Activated CD8-positive, alpha-beta T cell treated with anti-CD3 and anti-CD28 coated beads, Interleukin-2, amount 10 ng/mL, durations not matched to agents 7 days and 5 days (primary cell): ENCODE data around the gene TRAPPC11. TPM values are rescaled to one million over a fixed set of nuclear protein-coding genes. Genes with fewer than 3 reads are reported as not detected.

Experiments used
- ATAC-seq: fragments of 150-1000 bp; cut with Tn5 transposase; one replicate; pipeline ENCODE4 v1.10.0; 2021; ENCODE audit warnings: moderate library complexity
- CTCF ChIA-PET: fragments of 350-600 bp; sonication (Branson Sonifier 250); formaldehyde crosslinking; loops from one replicate; lab custom pipeline; 2021; ENCODE audit warnings: antibody characterized with exemption; lab: Charles Lee
- POLR2A ChIA-PET: fragments of 350-600 bp; sonication (Branson Sonifier 250); formaldehyde crosslinking; loops from one replicate; lab custom pipeline; 2021; ENCODE audit warnings: antibody characterized with exemption; lab: Charles Lee
- DNase-seq: peaks from one replicate; pipeline ENCODE4 v3.0.0-alpha.2; 2020
- H3K27ac Mint-ChIP-seq: one replicate; pipeline ENCODE4 v1.8.0; 2021; ENCODE audit warnings: mild to moderate bottlenecking, mixed read lengths
- H3K27me3 Mint-ChIP-seq: one replicate; pipeline ENCODE4 v1.8.0; 2021; ENCODE audit warnings: low read depth, mixed read lengths
- H3K36me3 Mint-ChIP-seq: one replicate; pipeline ENCODE4 v1.8.0; 2021; ENCODE audit warnings: low read depth, mixed read lengths
- H3K4me1 Mint-ChIP-seq: one replicate; pipeline ENCODE4 v1.8.0; 2021; ENCODE audit warnings: low read depth, mixed read lengths
- H3K4me3 Mint-ChIP-seq: one replicate; pipeline ENCODE4 v1.8.0; 2021; ENCODE audit warnings: mild to moderate bottlenecking, mixed read lengths
- H3K9me3 Mint-ChIP-seq: one replicate; pipeline ENCODE4 v1.8.0; 2022; ENCODE audit warnings: mixed read lengths; ENCODE audit not compliant: insufficient read depth
- total RNA-seq, 2 experiments: library from RNA; stranded (reverse); gene quantifications; one replicate each; pipeline ENCODE4 v1.2.3, GENCODE V29; 2021

Gene TRAPPC11
- total RNA-seq, 2 experiments from 2014 or later = 26.5 to 29.9 TPM

GRCh38 chr4:183747931-183748670 is 89.0 kb downstream of the TRAPPC11 start:
- ATAC-seq (no peak), DNase-seq (no peak)
- CTCF ChIA-PET = interaction anchor here (1.8 kb wide), 1 partner anchor 23 kb away, joined by 4 read pairs; no protein-coding TSS in a partner anchor
- Mint-ChIP-seq H3K27ac (no peak overlapping the region), H3K4me3 (no peak overlapping the region), H3K4me1 (no peaks in the 10 kb centered on the region), H3K27me3 (peaks cover 2% of the 10 kb centered on the region), H3K9me3 (no peaks in the 10 kb centered on the region), H3K36me3 (no peaks in the 10 kb centered on the region)
- POLR2A ChIA-PET = no interaction called here

DNA sequence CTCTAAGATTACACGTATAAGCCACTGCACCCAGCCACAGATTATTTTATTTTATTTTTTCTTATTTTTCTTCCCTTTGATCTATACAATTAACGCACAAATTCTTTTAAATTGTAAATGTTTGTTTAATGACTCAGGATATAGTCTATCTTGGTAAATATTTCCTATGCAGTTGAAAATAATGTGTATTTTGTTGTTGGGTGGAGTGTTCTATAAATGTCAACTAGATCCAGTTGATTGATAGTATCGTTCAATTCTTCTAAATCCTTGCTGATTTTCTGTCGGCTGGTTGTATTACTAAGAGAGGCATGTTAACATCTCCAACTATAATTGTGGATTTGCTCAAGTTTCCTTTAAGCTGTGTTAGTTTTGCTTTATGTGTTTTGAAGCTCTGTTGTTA is 92.0 kb downstream of the TRAPPC11 start:
- DNase-seq (no peak), ATAC-seq (no peak)
- H3K27ac Mint-ChIP-seq = no peak overlapping the region
- H3K36me3 Mint-ChIP-seq = no peaks in the 10 kb centered on the region
- peaks cover 2% of the 10 kb centered on the region for H3K27me3 Mint-ChIP-seq
- no peak overlapping the region for H3K4me3 Mint-ChIP-seq
- CTCF ChIA-PET = no interaction called here
- POLR2A ChIA-PET = no interaction called here
- no peaks in the 10 kb centered on the region for H3K4me1 Mint-ChIP-seq
- no peaks in the 10 kb centered on the region for H3K9me3 Mint-ChIP-seq

DNA sequence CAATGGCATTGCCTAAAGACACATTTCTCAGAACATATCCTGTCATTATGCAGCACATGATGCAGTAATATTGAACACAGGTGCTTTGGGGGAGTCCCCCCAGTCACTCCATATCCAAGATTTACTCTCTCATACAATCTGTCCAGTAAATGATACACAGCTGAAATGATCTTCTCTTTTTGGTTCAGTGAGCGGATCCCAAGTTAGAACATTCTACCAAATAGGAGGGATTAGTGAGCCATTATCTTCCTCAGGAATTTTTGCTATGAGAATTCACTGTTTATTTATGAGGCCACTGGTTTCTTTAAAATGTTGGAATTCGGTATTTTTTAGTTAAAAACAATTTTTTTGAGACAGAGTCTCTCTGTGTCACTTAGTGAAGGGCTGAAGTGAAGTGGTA is 96.5 kb downstream of the TRAPPC11 start:
- ChIA-PET POLR2A (no interaction called here), CTCF (no interaction called here)
- H3K27ac Mint-ChIP-seq = no peak overlapping the region
- H3K27me3 Mint-ChIP-seq = peaks cover 2% of the 10 kb centered on the region
- H3K36me3 Mint-ChIP-seq = no peaks in the 10 kb centered on the region
- H3K4me3 Mint-ChIP-seq = no peak overlapping the region
- ATAC-seq (no peak), DNase-seq (no peak)
- no peaks in the 10 kb centered on the region for H3K9me3 Mint-ChIP-seq
- no peaks in the 10 kb centered on the region for H3K4me1 Mint-ChIP-seq

- Mint-ChIP-seq H3K4me3 (no peak overlapping the region), H3K9me3 (no peaks in the 10 kb centered on the region), H3K4me1 (no peaks in the 10 kb centered on the region), H3K27me3 (peaks cover 4% of the 10 kb centered on the region), H3K27ac (no peak overlapping the region), H3K36me3 (no peaks in the 10 kb centered on the region)
- ATAC-seq (no peak), DNase-seq (no peak)
- ChIA-PET CTCF (no interaction called here), POLR2A (no interaction called here)
These were observed 98.0 kb downstream of the TRAPPC11 start for GRCh38 chr4:183757060-183757459.

GRCh38 chr4:183758061-183758757 is 99.1 kb downstream of the TRAPPC11 start:
- ATAC-seq (no peak), DNase-seq (no peak)
- no peak overlapping the region for H3K27ac Mint-ChIP-seq
- no peak overlapping the region for H3K4me3 Mint-ChIP-seq
- POLR2A ChIA-PET = no interaction called here
- H3K27me3 Mint-ChIP-seq = peaks cover 7% of the 10 kb centered on the region
- H3K9me3 Mint-ChIP-seq = no peaks in the 10 kb centered on the region
- H3K4me1 Mint-ChIP-seq = no peaks in the 10 kb centered on the region
- CTCF ChIA-PET = no interaction called here
- H3K36me3 Mint-ChIP-seq = no peaks in the 10 kb centered on the region

- no peak overlapping the region for H3K4me3 Mint-ChIP-seq
- DNase-seq = no peak
- ChIA-PET CTCF (no interaction called here), POLR2A (no interaction called here)
- H3K36me3 Mint-ChIP-seq = no peaks in the 10 kb centered on the region
- H3K27ac Mint-ChIP-seq = no peak overlapping the region
- ATAC-seq = no peak
- no peaks in the 10 kb centered on the region for H3K9me3 Mint-ChIP-seq
- H3K4me1 Mint-ChIP-seq = no peaks in the 10 kb centered on the region
- peaks cover 7% of the 10 kb centered on the region for H3K27me3 Mint-ChIP-seq
These were observed 99.8 kb downstream of the TRAPPC11 start for GRCh38 chr4:183758758-183759447.

DNA sequence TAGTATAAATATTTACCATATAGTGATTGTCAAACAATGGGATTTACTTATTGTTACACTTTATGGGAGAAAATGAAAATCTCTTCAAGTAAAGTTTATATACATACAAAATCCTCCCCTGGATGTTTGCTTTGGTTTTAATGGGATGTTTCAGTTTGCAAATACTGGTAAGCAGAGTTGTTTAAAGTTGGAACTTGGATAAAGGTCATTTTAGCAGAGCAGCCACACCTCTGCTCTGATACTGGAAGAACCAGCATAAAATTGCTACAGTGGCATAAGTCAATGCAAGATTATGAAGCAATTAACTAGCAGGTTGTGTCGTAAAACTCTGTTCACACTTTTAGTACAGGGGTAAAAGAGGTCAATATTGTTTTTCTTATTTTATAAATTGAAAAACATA is 101.2 kb downstream of the TRAPPC11 start:
- Mint-ChIP-seq H3K36me3 (no peaks in the 10 kb centered on the region), H3K4me1 (no peaks in the 10 kb centered on the region), H3K9me3 (no peaks in the 10 kb centered on the region), H3K27ac (no peak overlapping the region), H3K27me3 (peaks cover 8% of the 10 kb centered on the region), H3K4me3 (no peak overlapping the region)
- DNase-seq (no peak), ATAC-seq (no peak)
- ChIA-PET POLR2A (no interaction called here), CTCF (no interaction called here)

Other genes starting within 250 kb of the TRAPPC11 start
- 10 to 100 TPM; 27.6 to 30.2 TPM for gene CDKN2AIP, start 214.7 kb upstream of the TRAPPC11 start, total RNA-seq
- 10 to 100 TPM; 15.3 to 15.4 TPM for gene ING2, start 154.2 kb upstream of the TRAPPC11 start, total RNA-seq
- gene RWDD4, start 108 bp upstream of the TRAPPC11 start, total RNA-seq = 10 to 100 TPM; 15.6 to 17.2 TPM
- gene STOX2, start 246.0 kb downstream of the TRAPPC11 start, total RNA-seq = not detected